H1 (cell line): ENCODE data around the gene ARL2BP. TPM values are rescaled to one million over a fixed set of nuclear protein-coding genes. Genes with fewer than 3 reads are reported as not detected.

Experiments used
- CBX5 ChIP-seq: fragments of 300-800, 300-1000 bp; sonication (generic); IDR thresholded peaks from 2 replicates; pipeline ENCODE4 v1.7.1; 2016; ENCODE audit warnings: antibody characterized with exemption, low read length, low read depth
- CTBP2 ChIP-seq: IDR thresholded peaks from 2 replicates; pipeline ENCODE4 v1.7.0; 2011; ENCODE audit warnings: borderline replicate concordance, mild to moderate bottlenecking, moderate library complexity, mixed read lengths, low read length; ENCODE audit not compliant: insufficient read depth, insufficient read length
- EZH2 ChIP-seq: fragments of 200-600 bp; sonication (generic); IDR thresholded peaks from 2 replicates; pipeline ENCODE4 v1.7.1; 2012; ENCODE audit warnings: low read depth, mild to moderate bottlenecking, moderate library complexity, low read length, inconsistent platforms; ENCODE audit not compliant: severe bottlenecking
- KDM4A ChIP-seq: IDR thresholded peaks from one replicate; pipeline ENCODE4 v1.7.1; 2012; ENCODE audit warnings: low read depth, mild to moderate bottlenecking, moderate library complexity, low read length, inconsistent platforms; ENCODE audit not compliant: severe bottlenecking
- RBBP5 ChIP-seq: IDR thresholded peaks from 2 replicates; pipeline ENCODE4 v1.7.1; 2012; ENCODE audit warnings: low read depth, mild to moderate bottlenecking, inconsistent platforms, low read length, moderate library complexity, borderline replicate concordance
- TAF7 ChIP-seq: optimal IDR thresholded peaks from 2 replicates; pipeline ENCODE3; 2011; ENCODE audit warnings: low read depth, mild to moderate bottlenecking, inconsistent platforms, low read length, moderate library complexity, borderline replicate concordance
- polyA plus RNA-seq, 7 experiments: library from polyadenylated mRNA; depleted of rRNA in 3 of 7; stranded (reverse) in 5 of 7; unstranded in 2 of 7; fragments of >200 nt in 5 of 7; fragments of 200-250 nt in 2 of 7; gene quantifications; 1 replicate in 5 of 7; 2 replicates in 1 of 7; 4 replicates in 1 of 7; pipeline versions ENCODE4 v1.2.1 to v1.2.3, GENCODE V29; 2011 to 2013; ENCODE audit warnings: missing spikeins in 2 of 7, mixed read lengths in 2 of 7
- total RNA-seq: library from RNA; stranded (reverse); fragmentation: NEBNext Ultra II Directional; extraction: Animal tissue kit (Norgen Biotek cat#: 25700); gene quantifications from 2 replicates; pipeline ENCODE4 v1.2.1, GENCODE V29; 2021

The ARL2BP gene
- total and polyA plus RNA-seq, 2 of the 8 experiments (the other 6 are each of a cell fraction or from before 2014, with no cell fraction given): 13.6 to 18.3 TPM

DNA sequence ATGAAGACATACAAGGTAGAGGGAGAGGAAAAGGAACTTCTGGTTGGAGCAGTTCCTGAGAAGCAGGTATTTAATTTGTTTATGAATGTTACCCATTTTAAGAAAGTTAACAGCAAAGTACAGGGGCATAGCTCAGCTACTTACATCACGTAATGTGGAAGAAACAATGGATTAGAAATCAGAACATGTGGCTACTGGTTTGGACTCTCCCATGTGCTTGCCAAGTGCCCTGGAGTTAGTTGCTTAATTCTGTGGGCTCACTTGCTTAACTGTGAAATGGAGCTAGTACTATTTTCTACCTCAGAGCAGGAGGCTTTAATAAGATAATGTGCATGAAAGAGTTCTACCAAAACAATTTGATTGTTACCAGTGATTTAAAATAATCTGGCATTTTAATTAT lies 31.6 kb upstream of the ARL2BP start (continued):
- no peak for TF ChIP-seq EZH2
- no peak for TF ChIP-seq TAF7
- no peak for TF ChIP-seq RBBP5
- TF ChIP-seq CTBP2: no peak
- TF ChIP-seq KDM4A: no peak
- TF ChIP-seq CBX5: no peak
